Measurements from ENCODE around the gene RALGPS1. TPM values are rescaled to one million over a fixed set of nuclear protein-coding genes. Genes with fewer than 3 reads are reported as not detected.

Gene RALGPS1
- total and polyA plus RNA-seq, 8 donors = 5.8 to 12.7 (median 9.3) TPM

- FAIRE-seq = no peak
- peak in 1 of 6 donors; percentile 23 for DNase-seq
- 94% methylated on average over 9 of the region's 9 CpGs for WGBS, 2 donors
Measured at GRCh38 chr9:127161081-127161624, 246.6 kb downstream of the RALGPS1 start.

GRCh38 chr9:127162046-127162863 lies 247.7 kb downstream of the RALGPS1 start:
- Histone ChIP-seq H3K4me3 (no peak overlapping the region), H3K27ac (no peak overlapping the region), H3K27me3 (no peaks in the 10 kb centered on the region), H3K9me3 (no peaks in the 10 kb centered on the region), H3K4me1 (no peaks in the 10 kb centered on the region), H3K36me3 (no peaks in the 10 kb centered on the region)
- no peak for TF ChIP-seq CTCF (IDR thresholded peaks at IDR 0.05)
- ATAC-seq (no peak), DNase-seq (peak in 1 of 6 donors; percentile 4), FAIRE-seq (no peak)
- intact Hi-C loops (cut with DNase I) = no loop called here
- 68 to 69% methylated on average over 9 of the region's 9 CpGs for WGBS, 2 donors

More at GRCh38 chr9:127161081-127161624, 246.6 kb downstream of the RALGPS1 start:
- no peaks in the 10 kb centered on the region for H3K9me3 ChIP-seq
- no peaks in the 10 kb centered on the region for H3K27me3 ChIP-seq
- H3K27ac ChIP-seq = no peak overlapping the region
- no peaks in the 10 kb centered on the region for H3K36me3 ChIP-seq
- no peak for TF ChIP-seq CTCF (IDR thresholded peaks at IDR 0.05)
- H3K4me3 ChIP-seq = no peak overlapping the region
- no peak for ATAC-seq
- no peaks in the 10 kb centered on the region for H3K4me1 ChIP-seq
- intact Hi-C loops (cut with DNase I) = no loop called here

GRCh38 chr9:127162864-127163365 lies 248.3 kb downstream of the RALGPS1 start:
- intact Hi-C loops (cut with DNase I) = no loop called here
- ATAC-seq (no peak), DNase-seq (no peak), FAIRE-seq (no peak)
- no peak for TF ChIP-seq CTCF (IDR thresholded peaks at IDR 0.05)
- 86 to 89% methylated on average over 4 of the region's 4 CpGs for WGBS, 2 donors
- no peaks in the 10 kb centered on the region for H3K27me3 ChIP-seq
- H3K36me3 ChIP-seq = no peaks in the 10 kb centered on the region
- no peak overlapping the region for H3K27ac ChIP-seq
- no peaks in the 10 kb centered on the region for H3K4me1 ChIP-seq
- H3K9me3 ChIP-seq = no peaks in the 10 kb centered on the region
- no peak overlapping the region for H3K4me3 ChIP-seq

GRCh38 chr9:127163409-127163808 lies 248.8 kb downstream of the RALGPS1 start:
- FAIRE-seq = no peak
- intact Hi-C loops (cut with DNase I) = no loop called here
- no peak for TF ChIP-seq CTCF (IDR thresholded peaks at IDR 0.05)
- no peaks in the 10 kb centered on the region for H3K4me1 ChIP-seq
- WGBS, 2 donors = 70 to 88% methylated on average over 2 of the region's 2 CpGs
- no peak overlapping the region for H3K27ac ChIP-seq
- ATAC-seq = peak in 2 of 4 donors; percentile 20 to 39
- H3K4me3 ChIP-seq = no peak overlapping the region
- no peak for DNase-seq
- H3K27me3 ChIP-seq = no peaks in the 10 kb centered on the region
- no peaks in the 10 kb centered on the region for H3K9me3 ChIP-seq
- H3K36me3 ChIP-seq = no peaks in the 10 kb centered on the region

- no peak overlapping the region for H3K4me3 ChIP-seq
- DNase-seq = peak in 1 of 6 donors; percentile 25
- ATAC-seq = no peak
- no peaks in the 10 kb centered on the region for H3K4me1 ChIP-seq
- WGBS, 2 donors = 86 to 91% methylated on average over 4 of the region's 4 CpGs
- H3K27me3 ChIP-seq = no peaks in the 10 kb centered on the region
- no peaks in the 10 kb centered on the region for H3K9me3 ChIP-seq
- intact Hi-C loops (cut with DNase I) = no loop called here
- H3K36me3 ChIP-seq = no peaks in the 10 kb centered on the region
- no peak for FAIRE-seq
- H3K27ac ChIP-seq = no peak overlapping the region
- no peak for TF ChIP-seq CTCF (IDR thresholded peaks at IDR 0.05)
Measured at GRCh38 chr9:127165116-127165515, 250.5 kb downstream of the RALGPS1 start.
